ENCODE measurements around the gene SMAD3. TPM values are rescaled to one million over a fixed set of nuclear protein-coding genes. Genes with fewer than 3 reads are reported as not detected.

Gene SMAD3
- total RNA-seq (ENCODE audit: low replicate concordance) = 16.3 and 35.7 TPM in 2 replicates

DNA sequence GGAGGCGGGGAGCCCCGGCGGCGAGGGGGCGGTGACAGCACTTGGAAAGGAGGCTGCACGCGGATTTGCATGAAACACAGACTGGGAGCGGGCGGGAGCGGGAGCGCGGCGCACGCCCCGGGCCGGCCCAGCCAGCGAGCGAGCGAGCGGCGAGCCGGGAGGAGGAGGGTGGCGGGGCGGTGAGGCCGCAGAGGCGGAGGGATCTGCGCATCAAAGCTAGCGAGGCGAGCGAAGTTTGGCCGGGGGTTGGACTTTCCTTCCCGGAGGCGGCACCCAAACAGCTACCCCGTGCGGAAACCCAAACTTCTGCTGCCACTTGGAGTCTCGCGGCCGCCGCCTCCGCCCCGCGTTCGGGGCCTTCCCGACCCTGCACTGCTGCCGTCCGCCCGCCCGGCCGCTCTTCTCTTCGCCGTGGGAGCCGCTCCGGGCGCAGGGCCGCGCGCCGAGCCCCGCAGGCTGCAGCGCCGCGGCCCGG lies at the start of gene SMAD3:
Gene SMAD3, plus strand, starts transcription at position 72 of the 475 bp plus-strand sequence. CDS start 553 bp downstream, outside the sequence.

Other genes starting within 250 kb of the SMAD3 start
- gene AAGAB, start 189.1 kb downstream of the SMAD3 start, total RNA-seq (ENCODE audit: low replicate concordance) = 42.6 and 49.0 TPM in 2 replicates
- 1.3 and 2.1 TPM in 2 replicates for gene IQCH, start 189.2 kb downstream of the SMAD3 start, total RNA-seq (ENCODE audit: low replicate concordance)

Measured in smooth muscle cell of the coronary artery (primary cell).